Amniotic stem cell (primary cell): ENCODE data around the gene ACADS.
"Not testable (repeated sequence)": the region's sequence is repeated elsewhere in the genome, so short reads cannot be mapped to it uniquely, and the experiment has no call there.

Experiments
- DNase-seq: peaks from one replicate; lab custom pipeline; 2025; lab: John Stamatoyannopoulos, UW

The ACADS gene

GRCh38 chr12:120732198-120732597, 6.6 kb downstream of the ACADS start:
- DNase-seq, result not testable (repeated sequence)

GRCh38 chr12:120733574-120733973, 7.9 kb downstream of the ACADS start:
- DNase-seq, result no peak

GRCh38 chr12:120734210-120734609, 8.6 kb downstream of the ACADS start:
- DNase-seq, result no peak

GRCh38 chr12:120735181-120735580, 9.6 kb downstream of the ACADS start:
- DNase-seq, result no peak

- DNase-seq, result no peak
Observed at GRCh38 chr12:120736404-120737331, 11.0 kb downstream of the ACADS start.

GRCh38 chr12:120737557-120738251, 12.1 kb downstream of the ACADS start:
- DNase-seq, result no peak

GRCh38 chr12:120738252-120739030, 12.8 kb downstream of the ACADS start:
- no peak for DNase-seq

GRCh38 chr12:120739031-120739762, 13.6 kb downstream of the ACADS start:
- no peak for DNase-seq

- no peak for DNase-seq
Observed at GRCh38 chr12:120739821-120740613, 14.4 kb downstream of the ACADS start.

- DNase-seq, result no peak
Observed at GRCh38 chr12:120740871-120741270, 15.2 kb downstream of the ACADS start.

- no peak for DNase-seq
Observed at GRCh38 chr12:120741476-120742421, 16.1 kb downstream of the ACADS start.

- no peak for DNase-seq
Observed at GRCh38 chr12:120744922-120745493, 19.4 kb downstream of the ACADS start.

GRCh38 chr12:120748242-120748641, 22.6 kb downstream of the ACADS start:
- DNase-seq, result no peak

GRCh38 chr12:120749256-120749655, 23.6 kb downstream of the ACADS start:
- no peak for DNase-seq

GRCh38 chr12:120750806-120751205, 25.2 kb downstream of the ACADS start:
- DNase-seq, result no peak

GRCh38 chr12:120751389-120751788, 25.8 kb downstream of the ACADS start:
- DNase-seq, result no peak

GRCh38 chr12:120754792-120755191, 29.2 kb downstream of the ACADS start:
- no peak for DNase-seq

GRCh38 chr12:120755269-120755668, 29.6 kb downstream of the ACADS start:
- no peak for DNase-seq

- no peak for DNase-seq
Observed at GRCh38 chr12:120757226-120757742, 31.7 kb downstream of the ACADS start.
